HG02610 (cell line): ENCODE results near the gene STX1A.

Experiments used
- ATAC-seq: cut with Tn5 transposase; IDR thresholded peaks from one replicate; pipeline ENCODE4 v1.9.1; 2021; ENCODE audit warnings: mild to moderate bottlenecking, moderate library complexity; ENCODE audit not compliant: unreplicated experiment

STX1A gene

GRCh38 chr7:73718905-73719805 is at the start of gene STX1A:
Gene STX1A, minus strand, starts transcription at chr7:73719669. Its CDS starts 38 bp downstream, at chr7:73719631.
- peak; percentile 44 for ATAC-seq

- no peak for ATAC-seq
Observed at GRCh38 chr7:73768641-73769480, 49.4 kb upstream of the STX1A start.

GRCh38 chr7:73766556-73767229 is 47.2 kb upstream of the STX1A start:
- ATAC-seq = no peak

- ATAC-seq = no peak
Observed at GRCh38 chr7:73762659-73762999, 43.2 kb upstream of the STX1A start.

- ATAC-seq = no peak
Observed at GRCh38 chr7:73761854-73762658, 42.6 kb upstream of the STX1A start.

GRCh38 chr7:73758581-73759138 is 39.2 kb upstream of the STX1A start:
- no peak for ATAC-seq

- no peak for ATAC-seq
Observed at GRCh38 chr7:73749931-73750776, 30.7 kb upstream of the STX1A start.

- no peak for ATAC-seq
Observed at GRCh38 chr7:73746378-73746777, 26.9 kb upstream of the STX1A start.

- ATAC-seq = no peak
Observed at GRCh38 chr7:73742753-73743641, 23.5 kb upstream of the STX1A start.

GRCh38 chr7:73742338-73742752 is 22.9 kb upstream of the STX1A start:
- ATAC-seq = no peak

GRCh38 chr7:73741600-73741999 is 22.1 kb upstream of the STX1A start:
- ATAC-seq = no peak

- no peak for ATAC-seq
Observed at GRCh38 chr7:73740771-73741170, 21.3 kb upstream of the STX1A start.

GRCh38 chr7:73740212-73740611 is 20.7 kb upstream of the STX1A start:
- ATAC-seq = no peak

- ATAC-seq = no peak
Observed at GRCh38 chr7:73739387-73739767, 19.9 kb upstream of the STX1A start.

GRCh38 chr7:73738612-73739386 is 19.3 kb upstream of the STX1A start, which contains the start of gene ABHD11:
Gene ABHD11, minus strand, starts transcription at chr7:73738802. Its CDS starts 32 bp downstream, at chr7:73738770.
- peak; percentile 89 for ATAC-seq

- peak; percentile 8 for ATAC-seq
Observed at GRCh38 chr7:73738220-73738611, 18.7 kb upstream of the STX1A start.

- no peak for ATAC-seq
Observed at GRCh38 chr7:73737491-73738219, 18.2 kb upstream of the STX1A start.
